SK-N-SH (cell line): ENCODE measurements around the gene NTM. TPM values are rescaled to one million over a fixed set of nuclear protein-coding genes. Genes with fewer than 3 reads are reported as not detected.

ENCODE experiments used
- CTCF ChIA-PET: fragments of 300-600, 350-600 bp; formaldehyde crosslinking; extraction: SDS; loops from one replicate; lab custom pipeline; 2021; lab: Yijun Ruan, JAX
- POLR2A ChIA-PET: fragments of 350-600 bp; sonication (Branson Sonifier 250); formaldehyde crosslinking; extraction: SDS; loops from one replicate; lab custom pipeline; 2020; ENCODE audit warnings: antibody characterized with exemption, inconsistent platforms; lab: Yijun Ruan, JAX
- DNase-seq: peaks from one replicate; pipeline ENCODE4 v3.0.0; 2012
- H2AFZ ChIP-seq: fragments of 200-600 bp; sonication (generic); 2 replicates; pipeline ENCODE4 v1.8.1; 2016; ENCODE audit warnings: antibody characterized with exemption, mild to moderate bottlenecking, low read depth
- H3F3A ChIP-seq: fragments of 200-600 bp; sonication (generic); replicated peaks from 2 replicates; pipeline ENCODE3; 2016; ENCODE audit warnings: antibody characterized with exemption, mild to moderate bottlenecking; ENCODE audit not compliant: insufficient read depth
- H3K27ac ChIP-seq, 2 experiments: fragments of 200-500 bp in 1 of 2; fragments of 200-600 bp in 1 of 2; sonication (Bioruptor generic) in 1 of 2; sonication (generic), shearing (Covaris generic) in 1 of 2; 2 replicates each; pipeline versions ENCODE4 v1.5.1 to v1.6.1; 2014 to 2016; ENCODE audit warnings: low read depth in 2 of 2, inconsistent platforms in 1 of 2, low read length in 1 of 2, mild to moderate bottlenecking in 1 of 2, mixed read lengths in 1 of 2
- H3K27me3 ChIP-seq: fragments of 200-600 bp; sonication (generic), shearing (Covaris generic); 2 replicates; pipeline ENCODE4 v1.6.1; 2016; ENCODE audit warnings: mixed run types; ENCODE audit not compliant: insufficient read depth
- H3K36me3 ChIP-seq, 2 experiments: fragments of 200-500 bp in 1 of 2; fragments of 200-600 bp in 1 of 2; sonication (Bioruptor generic) in 1 of 2; sonication (generic) in 1 of 2; replicated peaks in 1 of 2; 2 replicates each; pipeline versions ENCODE3 to v1.5.1; 2014 to 2016; ENCODE audit warnings: low read length in 1 of 2, mild to moderate bottlenecking in 1 of 2; ENCODE audit not compliant: insufficient read depth in 2 of 2, control insufficient read depth in 1 of 2
- H3K4me1 ChIP-seq, 2 experiments: fragments of 200-500 bp in 1 of 2; fragments of 200-600 bp in 1 of 2; sonication (Bioruptor generic) in 1 of 2; sonication (generic), shearing (Covaris generic) in 1 of 2; 2 replicates each; pipeline versions ENCODE4 v1.5.1 to v1.6.1; 2014 to 2016; ENCODE audit warnings: low read depth in 1 of 2, low read length in 1 of 2, mixed run types in 1 of 2; ENCODE audit not compliant: insufficient read depth in 2 of 2, control insufficient read depth in 1 of 2
- H3K4me2 ChIP-seq: fragments of 200-600 bp; sonication (generic), shearing (Covaris generic); 2 replicates; pipeline ENCODE4 v1.6.1; 2017; ENCODE audit warnings: mixed run types
- H3K4me3 ChIP-seq, 2 experiments: fragments of 200-500 bp in 1 of 2; fragments of 200-600 bp in 1 of 2; sonication (Bioruptor generic) in 1 of 2; sonication (generic), shearing (Covaris generic) in 1 of 2; 2 replicates each; pipeline versions ENCODE4 v1.5.1 to v1.8.1; 2014 to 2016; ENCODE audit warnings: low read depth in 2 of 2, inconsistent platforms in 1 of 2, low read length in 1 of 2, mild to moderate bottlenecking in 1 of 2, mixed read lengths in 1 of 2, moderate library complexity in 1 of 2
- H3K79me2 ChIP-seq: fragments of 200-600 bp; sonication (generic); 2 replicates; pipeline ENCODE4 v1.8.1; 2017; ENCODE audit warnings: mild to moderate bottlenecking; ENCODE audit not compliant: insufficient read depth
- H3K9ac ChIP-seq: fragments of 200-600 bp; sonication (generic); 2 replicates; pipeline ENCODE4 v1.6.1; 2017; ENCODE audit warnings: mixed run types
- H3K9me2 ChIP-seq: fragments of 200-600 bp; sonication (generic); 2 replicates; pipeline ENCODE4 v1.6.1; 2017; ENCODE audit warnings: mixed run types
- H3K9me3 ChIP-seq: fragments of 200-600 bp; sonication (generic); 2 replicates; pipeline ENCODE4 v1.6.1; 2017; ENCODE audit warnings: mixed run types, mild to moderate bottlenecking, moderate library complexity
- H4K20me1 ChIP-seq: fragments of 200-600 bp; sonication (generic); 2 replicates; pipeline ENCODE4 v1.6.1; 2017; ENCODE audit warnings: mild to moderate bottlenecking, mixed run types; ENCODE audit not compliant: insufficient read depth
- CTCF ChIP-seq: fragments of 200-600 bp; sonication (generic); IDR thresholded peaks from 2 replicates; pipeline ENCODE4 v1.6.1; 2017; ENCODE audit warnings: antibody characterized with exemption, mild to moderate bottlenecking, moderate library complexity
- ELF1 ChIP-seq: IDR thresholded peaks from 2 replicates; pipeline ENCODE4 v1.4.0; 2012
- EP300 ChIP-seq, 2 experiments: IDR thresholded peaks; 2 replicates each; pipeline versions ENCODE4 v1.4.0 to v1.6.1; 2012; ENCODE audit warnings: borderline replicate concordance in 1 of 2, low read depth in 1 of 2, low read length in 1 of 2
- FOSL2 ChIP-seq: IDR thresholded peaks from 2 replicates; pipeline ENCODE4 v1.4.0; 2012; ENCODE audit warnings: low read depth, mild to moderate bottlenecking, moderate library complexity, borderline replicate concordance
- GABPA ChIP-seq: IDR thresholded peaks from 2 replicates; pipeline ENCODE4 v1.4.0; 2012; ENCODE audit warnings: low read depth, mild to moderate bottlenecking
- GATA2 ChIP-seq: sonication (generic); formaldehyde crosslinking; IDR thresholded peaks from 2 replicates; pipeline ENCODE4 v1.5.0; 2020; ENCODE audit warnings: mild to moderate bottlenecking, missing genetic modification reagents
- MXI1 ChIP-seq: IDR thresholded peaks from 2 replicates; pipeline ENCODE4 v1.6.1; 2012; ENCODE audit warnings: mild to moderate bottlenecking, low read depth, low read length, improper control_type of control experiment
- NFIC ChIP-seq: IDR thresholded peaks from 2 replicates; pipeline ENCODE4 v1.4.0; 2012; ENCODE audit warnings: borderline replicate concordance
- RCOR1 ChIP-seq: fragments of 150-350 bp; IDR thresholded peaks from 2 replicates; pipeline ENCODE4 v1.6.1; 2017; ENCODE audit warnings: antibody characterized with exemption, low read length
- RFX5 ChIP-seq: IDR thresholded peaks from 2 replicates; pipeline ENCODE4 v1.6.1; 2012; ENCODE audit warnings: mild to moderate bottlenecking, improper control_type of control experiment, low read length
- SMC3 ChIP-seq: IDR thresholded peaks from 2 replicates; pipeline ENCODE4 v1.6.1; 2012; ENCODE audit warnings: low read depth, low read length, improper control_type of control experiment
- TAF1 ChIP-seq: IDR thresholded peaks from 2 replicates; pipeline ENCODE4 v1.6.1; 2012; ENCODE audit warnings: low read depth, mild to moderate bottlenecking, low read length, moderate library complexity, borderline replicate concordance
- TCF12 ChIP-seq: IDR thresholded peaks from 2 replicates; pipeline ENCODE4 v1.4.0; 2012
- USF2 ChIP-seq: fragments of 150-350 bp; IDR thresholded peaks from 2 replicates; pipeline ENCODE4 v1.6.1; 2017; ENCODE audit warnings: antibody characterized with exemption, low read length, low read depth, borderline replicate concordance
- YY1 ChIP-seq: IDR thresholded peaks from 2 replicates; pipeline ENCODE4 v1.4.0; 2012; ENCODE audit warnings: low read depth, mild to moderate bottlenecking
- WGBS: methylation state at CpG from one replicate; pipeline ENCODE4 v1.1.6; 2017; ENCODE audit warnings: low lambda C conversion rate; 5-methylcytosine and 5-hydroxymethylcytosine counted together
- polyA plus RNA-seq, 3 experiments: library from polyadenylated mRNA; depleted of rRNA; stranded (reverse); fragments of >200 nt; gene quantifications; 2 replicates each; pipeline ENCODE4 v1.2.3, GENCODE V29; 2012
- TF ChIP-seq, protein P1 (sequence below): IDR thresholded peaks from 2 replicates; pipeline ENCODE4; 2012
- TF ChIP-seq, protein P2 (sequence below): IDR thresholded peaks from 2 replicates; pipeline ENCODE4 v1.4.0; 2012; ENCODE audit warnings: low read depth, borderline replicate concordance

The NTM gene
- polyA plus RNA-seq, 1 of the 3 experiments (the other 2 are of a cell fraction) = 20.0 TPM

GRCh38 chr11:132361011-132361550, 990.7 kb downstream of the NTM start:
- no peaks in the 10 kb centered on the region for H3K4me1 ChIP-seq
- no peak for TF ChIP-seq GATA2 (CRISPR knock-in tag)
- TF ChIP-seq CTCF = no peak
- TF ChIP-seq, all 33 proteins: peak for 0
- H3K9me3 ChIP-seq = no peaks in the 10 kb centered on the region
- H2AFZ ChIP-seq = no peak overlapping the region
- 23% methylated on average over 8 of the region's 8 CpGs for WGBS
- H3K4me3 ChIP-seq = no peak overlapping the region
- no peaks in the 10 kb centered on the region for H3F3A ChIP-seq
- no peak overlapping the region for H3K9ac ChIP-seq
- no peaks in the 10 kb centered on the region for H4K20me1 ChIP-seq
- POLR2A ChIA-PET = no interaction called here
- no peak for DNase-seq
- no peaks in the 10 kb centered on the region for H3K36me3 ChIP-seq
- H3K9me2 ChIP-seq = no peaks in the 10 kb centered on the region
- H3K79me2 ChIP-seq = no peaks in the 10 kb centered on the region
- no peak overlapping the region for H3K4me2 ChIP-seq
- CTCF ChIA-PET = no interaction called here
- H3K27ac ChIP-seq = no peak overlapping the region
- no peaks in the 10 kb centered on the region; the same call in 1 of the 2 replicates for H3K27me3 ChIP-seq

DNA sequence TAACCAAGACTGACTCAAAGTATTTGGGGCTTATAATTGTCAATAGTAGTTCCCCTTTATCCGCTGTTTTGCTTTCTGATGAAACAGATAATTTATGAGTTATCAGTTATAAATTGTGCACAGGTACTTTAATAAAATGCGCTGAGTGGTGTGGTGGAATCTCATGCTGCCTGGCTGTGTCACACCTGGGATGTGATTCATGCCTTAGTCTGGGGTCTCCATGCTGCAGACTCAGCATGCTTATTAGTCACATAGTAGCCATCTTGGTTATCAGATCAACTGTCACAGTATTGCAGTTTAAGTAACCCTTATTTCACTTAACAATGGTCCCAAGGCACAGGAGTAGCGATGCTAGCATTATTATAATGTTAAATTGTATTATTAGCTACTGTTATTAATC, 995.2 kb downstream of the NTM start:
- H3K27ac ChIP-seq = no peak overlapping the region
- H3K4me3 ChIP-seq = no peak overlapping the region
- ChIA-PET CTCF (no interaction called here), POLR2A (no interaction called here)
- DNase-seq = no peak
- H4K20me1 ChIP-seq = no peaks in the 10 kb centered on the region
- no peak overlapping the region for H2AFZ ChIP-seq
- no peaks in the 10 kb centered on the region for H3K9me2 ChIP-seq
- 31% methylated on average over 3 of the region's 3 CpGs for WGBS
- no peak overlapping the region for H3K4me2 ChIP-seq
- TF ChIP-seq NFIC (no peak), EP300 (IDR thresholded peaks at IDR 0.05; ENCODE audit: borderline replicate concordance in 1 of 2, low read depth in 1 of 2, low read length in 1 of 2) (no peak), YY1 (no peak), MXI1 (no peak), GATA2 (CRISPR knock-in tag) (no peak), RCOR1 (no peak), USF2 (no peak), SMC3 (no peak), GABPA (no peak), ELF1 (no peak), FOSL2 (no peak), TAF1 (no peak), TCF12 (no peak), RFX5 (no peak)
- TF ChIP-seq, protein P1, sequence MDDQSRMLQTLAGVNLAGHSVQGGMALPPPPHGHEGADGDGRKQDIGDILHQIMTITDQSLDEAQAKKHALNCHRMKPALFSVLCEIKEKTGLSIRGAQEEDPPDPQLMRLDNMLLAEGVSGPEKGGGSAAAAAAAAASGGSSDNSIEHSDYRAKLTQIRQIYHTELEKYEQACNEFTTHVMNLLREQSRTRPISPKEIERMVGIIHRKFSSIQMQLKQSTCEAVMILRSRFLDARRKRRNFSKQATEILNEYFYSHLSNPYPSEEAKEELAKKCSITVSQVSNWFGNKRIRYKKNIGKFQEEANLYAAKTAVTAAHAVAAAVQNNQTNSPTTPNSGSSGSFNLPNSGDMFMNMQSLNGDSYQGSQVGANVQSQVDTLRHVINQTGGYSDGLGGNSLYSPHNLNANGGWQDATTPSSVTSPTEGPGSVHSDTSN = no peak
- TF ChIP-seq, protein P2, sequence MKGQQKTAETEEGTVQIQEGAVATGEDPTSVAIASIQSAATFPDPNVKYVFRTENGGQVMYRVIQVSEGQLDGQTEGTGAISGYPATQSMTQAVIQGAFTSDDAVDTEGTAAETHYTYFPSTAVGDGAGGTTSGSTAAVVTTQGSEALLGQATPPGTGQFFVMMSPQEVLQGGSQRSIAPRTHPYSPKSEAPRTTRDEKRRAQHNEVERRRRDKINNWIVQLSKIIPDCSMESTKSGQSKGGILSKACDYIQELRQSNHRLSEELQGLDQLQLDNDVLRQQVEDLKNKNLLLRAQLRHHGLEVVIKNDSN = no peak
- no peaks in the 10 kb centered on the region for H3F3A ChIP-seq
- H3K9ac ChIP-seq = no peak overlapping the region
- H3K9me3 ChIP-seq = no peaks in the 10 kb centered on the region
- no peaks in the 10 kb centered on the region for H3K36me3 ChIP-seq
- H3K79me2 ChIP-seq = no peaks in the 10 kb centered on the region
- no peaks in the 10 kb centered on the region for H3K27me3 ChIP-seq
- H3K4me1 ChIP-seq = no peaks in the 10 kb centered on the region
